Measurements from ENCODE around the gene TEX50. TPM values are rescaled to one million over a fixed set of nuclear protein-coding genes. Genes with fewer than 3 reads are reported as not detected.

TEX50 gene
- total RNA-seq: not detected in 2 replicates

GRCh38 chr1:173635116-173635515 is at the start of gene TEX50:
TSS of gene TEX50 (plus strand) at chr1:173635338. CDS start at chr1:173635522, 184 bp downstream.

GRCh38 chr1:173603056-173603591 is 32.0 kb upstream of the TEX50 start, which contains the start of gene SLC9C2:
TSS of gene SLC9C2 (minus strand) at chr1:173603072. CDS start at chr1:173601776, 1,296 bp downstream.

GRCh38 chr1:173669491-173669941 is 34.4 kb downstream of the TEX50 start, which contains the start of gene ANKRD45:
TSS of gene ANKRD45 (minus strand) at chr1:173669851. CDS start at chr1:173659418, 10,433 bp downstream.

Other genes with a start within 250 kb of the TEX50 start
- gene PRDX6, start 158.0 kb upstream of the TEX50 start, total RNA-seq: 157 and 190 TPM in 2 replicates
- gene SLC9C2, start 32.3 kb upstream of the TEX50 start, total RNA-seq: not detected in 2 replicates
- gene ANKRD45, start 34.5 kb downstream of the TEX50 start, total RNA-seq: 0.76 TPM in 1 of 2 replicates, not detected in the other
- gene KLHL20, start 79.6 kb downstream of the TEX50 start, total RNA-seq: 9.6 and 18.3 TPM in 2 replicates
- gene DARS2, start 189.3 kb downstream of the TEX50 start, total RNA-seq: 12.9 and 30.1 TPM in 2 replicates
- 4.2 and 23.5 TPM in 2 replicates for gene CENPL, start 189.5 kb downstream of the TEX50 start, total RNA-seq
- gene GAS5, start 232.7 kb downstream of the TEX50 start, total RNA-seq: 217 and 319 TPM in 2 replicates
- 2.4 and 6.0 TPM in 2 replicates for gene ZBTB37, start 233.0 kb downstream of the TEX50 start, total RNA-seq